Myocyte (in vitro differentiated cells): ENCODE measurements around the gene MYO1A. TPM values are rescaled to one million over a fixed set of nuclear protein-coding genes. Genes with fewer than 3 reads are reported as not detected.

Experiments used
- DNase-seq: peaks from one replicate; pipeline ENCODE4 v3.0.0-alpha.2; 2012; ENCODE audit warnings: low read depth
- polyA plus RNA-seq: library from polyadenylated mRNA; unstranded; fragments of >200 nt; gene quantifications from one replicate; pipeline ENCODE4 v1.2.1, GENCODE V29; 2012; ENCODE audit warnings: missing spikeins
- total RNA-seq: library from RNA; depleted of rRNA; stranded (reverse); fragments of >200 nt; gene quantifications from 2 replicates; pipeline ENCODE4 v1.2.3, GENCODE V29; 2014

MYO1A gene
- not detected in 2 replicates for total RNA-seq
- polyA plus RNA-seq: 0.06 TPM

DNA sequence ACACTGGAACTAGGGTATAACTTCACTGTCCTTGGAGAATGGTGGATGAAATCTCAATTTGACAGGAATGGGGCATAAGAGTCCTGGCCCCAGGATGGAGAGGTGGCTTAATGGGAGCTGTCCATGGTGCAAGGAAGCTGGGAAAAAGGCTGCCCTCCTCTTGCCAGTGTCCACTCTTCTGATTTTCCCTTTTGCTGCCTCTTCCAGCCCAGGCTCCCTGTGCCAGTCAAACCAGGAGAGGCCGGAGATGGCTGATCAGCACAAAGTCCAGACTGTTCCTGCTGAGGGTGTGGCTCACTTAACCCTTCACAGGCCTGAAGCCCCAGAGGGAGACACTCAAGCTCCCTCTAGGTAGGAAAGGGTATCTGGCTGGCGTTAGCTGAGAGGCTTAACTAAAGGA, at the start of gene MYO1A:
MYO1A (minus strand) TSS at position 240 of the 400 bp plus-strand sequence. CDS start 1,806 bp downstream, outside the sequence.
- peak; percentile 40 for DNase-seq

DNA sequence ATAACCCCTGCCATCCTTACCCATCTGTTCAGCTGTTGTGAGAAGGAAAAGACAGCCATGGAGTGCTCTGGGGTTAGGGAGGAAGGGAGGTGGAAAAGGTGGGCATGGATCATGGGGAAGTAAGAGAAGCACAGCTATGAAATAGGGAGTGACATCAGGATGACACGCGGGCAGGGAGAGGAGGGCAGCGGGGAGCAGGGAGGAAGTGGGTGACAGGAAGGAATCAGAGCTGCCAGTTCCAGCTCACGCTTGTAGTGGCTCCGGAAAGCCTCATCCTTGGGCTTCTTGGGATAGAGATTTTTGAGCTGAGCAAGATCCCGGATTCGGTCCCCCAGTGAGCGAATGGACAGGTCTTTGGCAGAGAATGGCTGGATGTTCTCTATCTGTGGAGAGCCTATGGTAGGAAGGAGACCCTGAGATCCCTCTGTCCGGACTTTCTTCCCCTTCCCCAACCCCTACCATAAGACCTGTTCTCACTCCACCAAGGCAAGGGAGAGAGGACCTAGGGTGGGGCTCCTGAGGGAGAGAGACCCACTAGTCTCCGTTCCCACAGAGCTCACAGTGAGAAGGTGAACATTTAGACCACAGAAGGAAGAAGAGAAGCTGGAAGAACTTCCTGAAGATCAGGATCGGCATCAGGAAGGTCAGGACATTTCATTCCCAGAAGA, 49.3 kb upstream of the MYO1A start:
- DNase-seq: peak; percentile 10

DNA sequence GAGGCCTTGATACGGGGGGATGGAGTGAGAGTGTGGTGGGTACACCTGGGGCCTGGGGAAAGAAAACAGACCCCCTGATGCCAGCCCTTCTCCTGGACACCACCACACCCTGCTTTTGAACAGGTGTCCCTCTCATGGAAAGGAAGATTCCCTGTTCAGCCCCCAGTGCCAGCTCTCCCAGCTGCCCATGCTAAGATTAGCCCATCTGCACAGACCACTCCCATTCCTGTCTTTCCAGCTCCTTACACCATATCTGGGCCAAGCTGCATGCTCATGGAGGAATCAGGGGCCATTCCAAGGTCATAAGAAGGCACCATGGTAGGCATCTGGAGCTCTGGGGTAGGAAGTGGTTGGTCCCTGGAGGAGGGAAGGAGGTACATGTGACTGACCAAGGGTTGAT, 48.6 kb upstream of the MYO1A start:
- DNase-seq: peak; percentile 87

DNA sequence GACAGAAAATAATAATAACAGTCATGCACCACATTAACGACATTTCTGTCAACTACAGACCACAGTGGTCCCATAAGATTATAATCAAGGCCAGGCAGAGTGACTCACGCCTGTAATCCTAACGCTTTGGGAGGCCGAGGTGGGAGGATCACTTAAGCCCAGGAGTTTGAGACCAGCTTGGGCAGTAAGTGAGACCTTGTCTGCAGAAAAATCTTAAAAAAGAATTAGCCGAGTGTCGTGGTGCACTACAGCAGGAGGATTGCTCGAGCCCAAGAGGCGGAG, 47.6 kb upstream of the MYO1A start:
- DNase-seq: no peak

DNA sequence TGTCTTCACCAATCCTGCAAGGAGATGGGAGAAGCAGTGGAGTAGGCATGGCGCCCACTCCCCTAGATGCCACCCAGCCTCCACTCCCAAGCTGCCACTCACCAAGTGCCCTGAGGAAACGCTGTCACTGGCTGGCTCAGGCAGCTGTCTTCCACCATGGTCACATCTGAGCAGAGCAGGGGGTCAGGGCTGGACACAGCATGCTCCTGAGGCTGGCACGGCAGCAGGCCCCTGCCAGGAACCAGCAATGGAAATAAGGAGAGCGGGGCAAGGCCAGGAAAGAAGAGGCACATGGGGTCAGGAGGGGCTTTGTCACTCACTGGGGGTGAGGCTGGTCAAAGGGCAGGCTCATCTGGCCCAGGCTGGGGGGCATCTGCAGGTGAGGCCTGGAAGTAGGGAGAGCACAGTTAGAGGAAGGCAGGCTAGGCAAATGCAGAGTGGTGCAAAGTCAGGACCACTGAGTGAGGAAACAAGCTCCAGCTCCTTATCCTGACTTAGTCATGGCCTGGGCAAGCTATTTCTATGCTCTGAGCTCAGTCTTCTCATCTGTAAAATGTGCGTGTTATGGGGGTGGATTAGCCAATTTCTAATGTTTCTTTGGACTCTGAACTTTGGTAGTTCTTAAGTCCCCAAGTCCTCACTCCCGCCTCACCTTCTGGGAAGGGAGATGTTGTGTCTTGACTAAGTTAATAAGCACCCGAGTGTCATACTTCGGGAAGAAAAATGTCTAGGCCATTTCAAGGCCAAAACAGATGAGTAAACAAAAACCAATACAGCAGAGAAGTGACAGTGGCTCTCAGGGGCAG, 47.0 kb upstream of the MYO1A start:
- peak; percentile 68 for DNase-seq

DNA sequence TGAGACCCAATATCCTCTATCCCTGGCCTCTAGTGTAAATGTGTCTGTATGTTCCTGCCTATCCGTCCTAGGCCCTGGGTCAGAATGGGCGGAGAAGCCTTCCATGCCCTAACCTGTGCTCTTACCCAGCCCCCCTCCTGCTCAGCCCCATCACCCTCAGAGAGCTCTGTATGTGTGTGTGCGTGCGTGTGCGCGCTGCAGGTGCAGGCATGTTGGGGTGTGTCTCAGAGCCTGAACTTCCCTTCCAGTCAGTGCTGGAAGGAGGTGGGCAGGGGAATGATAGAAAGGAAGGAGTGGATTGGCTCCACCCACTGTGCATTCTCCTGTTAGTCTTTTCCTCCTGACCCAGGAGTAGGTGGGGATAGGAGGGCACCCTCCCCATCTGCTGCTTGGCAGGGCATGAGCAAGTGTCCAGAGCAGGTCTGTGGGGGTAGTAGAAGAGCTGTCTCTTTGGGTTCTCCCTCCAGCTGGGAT, 46.2 kb upstream of the MYO1A start:
- DNase-seq: peak; percentile 21

DNA sequence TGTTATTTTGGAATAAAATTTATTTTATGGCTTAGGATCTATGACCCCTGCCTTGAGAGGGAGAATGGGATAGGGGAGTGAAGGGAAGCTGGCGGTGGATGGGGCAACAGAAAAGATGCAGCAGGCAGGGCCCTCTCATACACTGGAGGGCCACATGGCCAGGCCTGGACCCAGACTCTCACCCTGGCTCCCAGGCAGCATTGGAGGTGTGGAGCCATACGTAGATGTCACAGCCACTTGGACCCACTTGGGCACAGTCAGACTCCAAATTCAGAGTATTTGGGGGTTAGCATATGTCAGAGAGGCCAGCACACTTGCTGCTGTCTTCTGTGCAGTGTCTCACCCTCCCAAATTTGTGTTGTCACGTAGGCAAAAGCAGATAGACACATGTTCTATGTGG, 45.5 kb upstream of the MYO1A start:
- no peak for DNase-seq

DNA sequence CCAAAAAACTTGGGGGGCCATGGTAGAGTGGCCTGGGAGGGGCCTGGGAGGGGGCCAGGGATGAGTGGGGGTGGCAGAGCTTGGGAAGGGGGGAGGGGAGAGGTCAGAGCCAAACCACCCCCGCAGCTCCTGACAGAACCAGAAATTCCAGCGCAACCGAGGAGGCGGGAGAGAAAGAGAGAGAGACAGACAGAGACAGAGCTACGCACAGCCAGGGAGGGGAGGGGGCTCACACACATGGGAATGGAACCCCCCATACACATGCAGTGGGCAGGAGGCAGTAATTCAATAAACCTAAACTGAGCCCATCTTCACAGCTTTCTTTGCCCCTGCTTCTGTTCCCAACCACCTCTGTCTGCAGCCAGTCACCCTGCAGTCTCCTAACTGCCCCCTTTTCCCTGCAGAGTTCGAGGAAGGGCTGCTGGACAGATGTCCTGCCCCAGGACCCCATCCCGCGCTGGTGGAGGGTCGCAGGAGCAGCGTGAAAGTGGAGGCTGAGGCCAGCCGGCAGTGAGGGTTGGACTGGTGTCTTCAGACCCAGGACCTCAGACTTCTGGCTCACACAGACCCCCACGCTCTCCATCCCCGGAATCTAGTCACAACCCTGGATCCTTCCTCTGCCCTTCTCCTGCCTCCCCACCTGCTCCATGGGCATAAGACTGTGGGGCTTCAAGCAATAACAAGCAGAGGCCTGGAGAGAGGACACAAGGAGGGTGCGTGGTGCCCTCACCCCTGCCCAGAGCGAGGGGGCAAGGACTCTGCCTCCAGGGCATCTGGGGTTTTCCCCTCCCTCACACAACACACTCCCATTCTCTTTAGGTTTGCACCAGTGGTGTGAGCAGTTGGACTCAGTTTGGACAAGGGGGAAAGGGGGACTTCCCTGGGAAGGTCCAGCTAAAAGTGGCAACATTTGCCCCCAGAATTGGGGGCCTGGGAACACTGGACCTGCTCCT, 44.6 kb upstream of the MYO1A start:
- no peak for DNase-seq

DNA sequence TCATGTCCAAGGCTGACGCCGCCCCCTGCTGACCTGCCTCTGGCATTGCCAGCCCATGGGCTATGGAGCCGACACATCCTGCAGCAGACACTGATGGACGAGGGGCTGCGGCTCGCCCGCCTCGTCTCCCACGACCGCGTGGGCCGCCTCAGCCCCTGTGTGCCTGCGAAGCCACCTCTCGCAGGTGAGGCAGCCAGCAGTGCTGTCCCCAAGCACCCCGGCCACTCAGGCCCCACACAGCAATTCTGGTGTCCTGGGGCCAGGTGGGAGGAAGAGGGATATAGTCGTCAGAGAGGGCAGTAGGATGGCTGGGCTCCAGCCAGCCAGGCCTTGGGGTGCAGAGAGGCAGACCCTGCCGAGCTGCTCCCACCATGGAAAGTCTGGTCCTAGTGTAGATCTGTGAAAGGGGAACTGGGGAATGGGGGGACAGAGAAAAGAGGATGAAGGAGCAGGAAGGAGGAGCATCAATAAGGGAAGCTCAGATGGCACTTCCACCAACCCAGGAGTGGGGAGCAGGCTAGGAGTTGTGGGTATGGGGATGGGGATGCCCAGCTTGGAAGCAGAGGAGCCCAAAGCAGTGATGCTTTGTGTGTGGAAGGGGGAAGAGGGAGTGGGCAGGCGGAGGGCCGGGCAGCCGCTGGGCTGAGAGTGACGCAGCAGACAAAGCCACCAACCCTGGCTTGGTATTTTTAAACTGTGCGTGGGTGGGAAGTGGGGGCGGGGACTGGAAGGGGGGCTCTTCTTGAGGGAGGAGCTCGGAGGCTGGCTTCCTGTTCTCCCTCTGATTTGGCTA, 43.7 kb upstream of the MYO1A start:
- peak; percentile 88 for DNase-seq

DNA sequence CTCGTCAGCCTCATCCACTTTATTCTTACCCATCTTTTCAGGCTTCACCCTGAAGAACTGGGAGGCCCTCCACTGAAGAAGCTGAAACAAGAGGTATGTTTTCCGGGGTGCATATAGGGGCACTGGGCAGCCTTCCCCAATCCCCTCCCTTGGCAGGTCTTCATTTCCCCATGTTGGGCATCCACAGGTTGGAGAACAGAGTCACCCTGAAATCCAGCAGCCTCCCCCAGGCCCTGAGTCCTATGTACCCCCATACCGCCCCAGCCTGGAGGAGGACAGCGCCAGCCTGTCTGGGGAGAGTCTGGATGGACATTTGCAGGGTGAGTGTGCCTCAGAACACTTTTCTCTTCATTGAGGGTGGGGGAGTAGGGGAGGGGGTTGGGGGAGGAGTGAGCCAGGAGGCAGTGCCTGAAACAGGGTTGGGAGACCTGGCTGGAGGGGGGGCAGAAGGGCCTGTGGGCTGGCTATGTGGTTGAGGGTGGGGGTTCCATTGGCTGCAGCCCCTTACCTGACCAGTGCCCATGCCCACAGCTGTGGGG, 43.0 kb upstream of the MYO1A start:
- no peak for DNase-seq

DNA sequence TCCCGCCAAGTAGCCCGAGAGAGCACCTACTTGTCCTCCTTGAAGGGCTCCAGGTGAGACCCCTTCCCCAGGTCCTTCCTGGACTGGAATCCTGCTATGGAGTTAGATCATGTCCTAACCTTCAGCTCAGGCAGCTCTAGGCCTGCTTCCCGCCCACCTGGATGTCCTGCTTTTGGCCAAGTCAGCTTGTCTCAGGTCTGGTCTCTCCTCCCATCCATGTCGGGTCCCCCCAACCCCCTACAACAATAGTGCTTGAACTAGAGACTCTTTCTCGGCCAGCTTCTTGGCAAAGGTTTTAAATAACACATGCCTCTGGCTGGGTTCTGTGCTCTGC, 42.6 kb upstream of the MYO1A start:
- no peak for DNase-seq

DNA sequence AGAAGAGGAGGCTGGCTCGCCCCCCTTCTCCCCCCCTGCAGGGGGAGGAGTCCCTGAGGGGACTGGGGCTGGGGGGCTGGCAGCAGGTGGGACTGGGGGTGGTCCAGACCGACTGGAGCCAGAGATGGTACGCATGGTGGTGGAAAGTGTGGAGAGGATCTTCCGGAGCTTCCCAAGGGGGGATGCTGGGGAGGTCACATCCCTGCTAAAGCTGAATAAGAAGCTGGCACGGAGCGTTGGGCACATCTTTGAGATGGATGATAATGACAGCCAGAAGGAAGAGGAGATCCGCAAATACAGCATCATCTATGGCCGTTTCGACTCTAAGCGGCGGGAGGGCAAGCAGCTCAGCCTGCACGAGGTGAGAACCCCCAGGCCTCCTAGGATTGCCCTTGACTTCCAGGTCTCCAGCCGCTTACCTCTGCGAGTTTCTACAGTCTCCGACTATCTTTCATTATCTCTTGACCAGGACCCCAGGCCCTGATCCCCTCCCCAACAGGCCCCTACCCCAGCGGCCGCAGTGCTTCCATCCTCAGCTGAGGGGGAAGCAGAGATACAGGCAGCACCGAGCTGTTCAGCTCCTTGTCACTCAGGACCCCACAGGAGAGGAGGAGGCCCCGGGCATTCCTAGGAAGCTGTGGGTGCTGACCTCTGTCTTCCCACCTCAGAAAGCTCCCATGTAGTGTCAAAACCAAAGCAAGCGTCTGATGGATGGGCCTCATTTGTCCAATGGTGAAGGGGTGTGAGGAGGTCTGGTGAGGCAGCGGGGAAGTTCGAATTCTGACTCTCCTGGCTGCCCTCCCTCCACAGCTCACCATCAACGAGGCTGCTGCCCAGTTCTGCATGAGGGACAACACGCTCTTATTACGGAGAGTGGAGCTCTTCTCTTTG, 42.0 kb upstream of the MYO1A start:
- DNase-seq: no peak

DNA sequence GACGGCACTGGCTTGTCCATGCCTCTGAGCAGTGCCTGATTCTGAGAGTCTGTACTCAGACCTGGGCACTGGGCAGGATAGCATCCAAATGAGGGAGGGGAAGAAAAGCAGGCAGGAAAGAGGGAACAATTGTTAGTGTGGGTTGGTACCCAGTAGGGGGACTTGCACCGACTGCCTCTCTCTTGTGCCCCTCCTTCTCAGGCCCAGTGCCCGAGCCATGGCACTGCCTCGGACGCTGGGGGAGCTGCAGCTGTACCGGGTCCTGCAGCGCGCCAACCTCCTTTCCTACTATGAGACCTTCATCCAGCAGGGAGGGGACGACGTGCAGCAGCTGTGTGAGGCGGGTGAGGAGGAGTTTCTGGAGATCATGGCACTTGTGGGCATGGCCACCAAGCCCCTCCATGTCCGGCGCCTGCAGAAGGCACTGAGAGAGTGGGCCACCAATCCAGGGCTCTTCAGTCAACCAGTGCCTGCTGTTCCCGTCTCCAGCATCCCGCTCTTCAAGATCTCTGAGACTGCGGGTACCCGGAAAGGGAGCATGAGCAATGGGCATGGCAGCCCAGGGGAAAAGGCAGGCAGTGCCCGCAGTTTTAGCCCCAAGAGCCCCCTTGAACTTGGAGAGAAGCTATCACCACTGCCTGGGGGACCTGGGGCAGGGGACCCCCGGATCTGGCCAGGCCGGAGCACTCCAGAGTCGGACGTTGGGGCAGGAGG, 41.2 kb upstream of the MYO1A start:
- peak; percentile 71 for DNase-seq

DNA sequence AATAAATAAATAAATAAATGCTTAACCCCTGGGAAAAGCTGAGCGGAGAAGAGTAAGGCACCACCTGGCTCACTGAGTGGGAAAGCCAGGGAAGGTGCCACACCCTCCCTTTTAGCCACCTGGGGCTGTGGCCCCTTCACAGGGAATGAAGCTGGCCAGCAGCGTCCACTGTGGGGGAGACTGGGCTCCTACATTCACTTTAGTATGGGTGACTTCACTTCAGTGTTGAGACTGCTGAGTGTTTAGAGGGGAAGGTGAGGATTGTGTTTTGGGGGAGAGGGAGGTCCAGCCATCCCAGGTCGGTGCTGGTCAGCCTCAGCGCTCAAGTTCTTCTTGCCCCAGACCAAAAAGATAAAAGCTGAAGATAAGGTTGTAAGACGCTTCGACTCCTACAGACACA, 40.6 kb upstream of the MYO1A start:
- DNase-seq: no peak

DNA sequence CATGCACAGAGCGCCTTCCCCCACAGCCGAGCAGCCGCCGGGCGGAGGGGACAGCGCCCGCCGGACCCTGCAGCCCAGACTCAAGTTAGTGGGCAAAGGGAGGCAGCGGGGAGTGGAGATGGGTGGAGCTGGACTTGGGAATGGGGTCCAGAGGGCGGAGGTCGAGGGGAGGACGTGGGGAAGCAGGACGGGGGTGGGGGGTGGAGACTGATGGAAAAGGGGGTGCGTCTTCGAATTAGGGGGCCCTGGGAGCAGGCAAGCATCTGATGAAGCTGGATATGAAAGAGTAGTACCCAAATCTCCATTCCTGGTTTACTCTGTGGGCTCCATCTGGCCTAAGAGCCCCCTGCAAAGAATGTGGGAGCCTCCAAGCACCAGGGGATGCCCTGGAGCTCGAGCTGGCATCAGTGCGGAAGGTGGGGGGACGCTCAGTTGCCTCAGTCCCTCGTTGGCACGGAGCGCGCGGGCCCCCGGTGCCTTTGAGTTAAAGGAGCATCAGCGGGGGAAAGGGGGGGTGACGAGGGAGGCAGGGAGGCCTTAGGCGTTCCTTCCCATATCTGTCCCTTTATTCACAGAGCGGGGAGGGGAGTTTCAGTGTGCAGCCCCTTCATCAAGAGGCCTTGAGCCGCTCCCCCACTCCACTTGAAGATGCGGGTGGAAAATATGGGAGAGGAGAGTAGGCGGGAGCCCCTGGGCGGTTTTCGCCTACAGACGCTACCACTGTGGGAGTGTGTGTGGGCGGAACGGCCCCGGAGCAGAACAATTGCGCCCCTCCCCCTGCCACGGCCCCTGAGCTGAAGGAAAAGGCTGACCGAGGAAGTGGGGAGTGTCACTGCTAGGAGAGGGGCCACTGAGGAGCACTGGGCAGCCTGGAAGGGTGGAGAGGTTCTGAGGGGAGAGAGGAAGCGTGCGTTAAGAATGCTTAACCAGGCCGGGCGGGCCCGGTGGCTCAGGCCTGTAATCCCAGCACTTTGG, 39.6 kb upstream of the MYO1A start:
- peak; percentile 67 for DNase-seq

DNA sequence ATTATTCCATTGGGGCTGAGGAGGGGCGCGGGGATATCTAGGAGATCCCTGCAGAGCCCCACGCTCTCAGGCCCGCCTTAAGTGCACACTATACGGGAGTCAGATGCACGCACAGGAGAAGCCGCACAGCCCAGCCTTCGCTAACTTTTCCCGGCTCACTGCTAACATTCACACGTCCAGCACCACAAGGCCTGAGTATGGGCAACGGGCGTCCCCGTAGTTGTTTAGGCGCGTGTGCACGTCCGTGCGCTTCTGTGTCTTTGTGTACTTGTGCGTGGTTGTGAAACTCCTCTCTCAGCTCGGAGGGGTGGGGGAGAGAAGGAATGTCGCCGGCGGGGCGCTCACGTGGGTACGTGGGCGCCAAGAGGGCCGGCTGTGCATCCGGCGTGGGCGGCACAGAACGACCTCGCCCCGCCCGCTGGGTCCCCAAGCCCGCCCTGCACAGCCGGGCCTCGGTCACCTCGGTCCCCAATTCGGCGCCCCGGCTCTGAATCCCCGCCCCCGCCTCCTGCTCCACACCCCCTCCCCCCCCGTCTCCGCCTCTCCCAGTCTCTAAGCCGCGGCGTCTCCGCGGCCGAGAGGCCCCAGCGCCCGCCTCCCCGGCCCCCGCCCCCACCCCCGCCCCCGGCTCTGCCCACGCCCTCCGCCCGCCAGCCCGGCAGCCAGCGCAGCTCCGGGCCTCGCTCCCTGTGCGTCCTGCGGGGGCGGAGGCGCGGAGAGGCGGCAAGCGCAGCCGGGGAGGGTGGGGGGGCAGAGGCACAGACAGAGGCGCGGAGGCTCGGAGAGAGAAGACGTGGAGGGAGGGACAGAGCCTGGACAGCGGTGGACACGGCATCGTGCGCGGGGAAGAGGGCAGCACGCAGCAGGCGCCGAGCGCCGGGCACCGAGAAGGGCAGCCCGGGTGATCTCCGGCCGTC, 38.7 kb upstream of the MYO1A start, which contains the start of gene NAB2:
NAB2 (plus strand) TSS at position 761 of the 917 bp plus-strand sequence. CDS start 158 bp downstream, outside the sequence.
- DNase-seq: peak; percentile 96
